H1 (cell line): Measurements from ENCODE around the gene CNGB1. TPM values are rescaled to one million over a fixed set of nuclear protein-coding genes. Genes with fewer than 3 reads are reported as not detected.

Source experiments
- CTCF ChIA-PET: fragments of 300-600 bp; sonication (Branson Sonifier 250); formaldehyde crosslinking; loops from one replicate; lab custom pipeline; 2021; ENCODE audit not compliant: partially characterized antibody; lab: Charles Lee
- POLR2A ChIA-PET: fragments of 300-600 bp; sonication (Branson Sonifier 250); formaldehyde crosslinking; loops from one replicate; lab custom pipeline; 2021; ENCODE audit warnings: inconsistent platforms; ENCODE audit not compliant: partially characterized antibody; lab: Charles Lee
- DNase-seq, 2 experiments: peaks; one replicate each; pipeline versions ENCODE4 v3.0.0 to v3.0.0-alpha.2; 2010 to 2022; ENCODE audit warnings: low spot score in 2 of 2, low read depth in 1 of 2, mixed read lengths in 1 of 2
- FAIRE-seq: peaks from 2 replicates; lab custom pipeline; 2011; peaks lifted over from hg19 to GRCh38; lab: Jason Lieb, UNC
- H2AFZ ChIP-seq: 2 replicates; pipeline ENCODE4 v1.8.1; 2012; ENCODE audit warnings: low read length, inconsistent platforms
- H2AK5ac ChIP-seq: 2 replicates; pipeline ENCODE4 v1.6.1; 2013; ENCODE audit warnings: low read depth, low read length
- H2BK120ac ChIP-seq: replicated peaks from 2 replicates; pipeline ENCODE3; 2013; ENCODE audit warnings: low read depth, low read length, inconsistent platforms
- H2BK12ac ChIP-seq: 2 replicates; pipeline ENCODE4 v1.6.1; 2013; ENCODE audit warnings: low read depth, low read length
- H2BK15ac ChIP-seq: 2 replicates; pipeline ENCODE4 v1.6.1; 2013; ENCODE audit warnings: low read length
- H2BK20ac ChIP-seq: 2 replicates; pipeline ENCODE4 v1.6.1; 2013; ENCODE audit warnings: low read length
- H2BK5ac ChIP-seq: 2 replicates; pipeline ENCODE4 v1.6.1; 2013; ENCODE audit warnings: low read depth, low read length
- H3K14ac ChIP-seq: 2 replicates; pipeline ENCODE4 v1.6.1; 2013; ENCODE audit warnings: inconsistent platforms; ENCODE audit not compliant: insufficient read length
- H3K18ac ChIP-seq: 2 replicates; pipeline ENCODE4 v1.6.1; 2013; ENCODE audit warnings: low read length; ENCODE audit errors: extremely low read depth
- H3K23ac ChIP-seq: 2 replicates; pipeline ENCODE4 v1.6.1; 2013; ENCODE audit warnings: inconsistent platforms; ENCODE audit not compliant: insufficient read length
- H3K23me2 ChIP-seq: 2 replicates; pipeline ENCODE4 v1.6.1; 2013; ENCODE audit warnings: low read depth, low read length
- H3K27ac ChIP-seq: 2 replicates; pipeline ENCODE4 v1.6.1; 2011; ENCODE audit warnings: low read depth, low read length, inconsistent platforms
- H3K27me3 ChIP-seq, 4 experiments: replicated peaks in 1 of 4; 1 replicate in 1 of 4; 2 replicates in 3 of 4; pipeline versions ENCODE4 v1.6.1 to v1.8.1; 2011 to 2013; ENCODE audit warnings: low read length in 3 of 4, mild to moderate bottlenecking in 3 of 4, inconsistent platforms in 2 of 4, mixed read lengths in 2 of 4, moderate library complexity in 1 of 4; ENCODE audit not compliant: control insufficient read depth in 3 of 4, insufficient read depth in 3 of 4; ENCODE audit errors: extremely low read depth in 1 of 4
- H3K36me3 ChIP-seq, 4 experiments: 2 replicates each; pipeline versions ENCODE4 v1.6.1 to v1.8.1; 2011 to 2013; ENCODE audit warnings: mild to moderate bottlenecking in 4 of 4, low read length in 3 of 4, moderate library complexity in 2 of 4, control low read depth in 1 of 4, inconsistent platforms in 1 of 4; ENCODE audit not compliant: insufficient read depth in 4 of 4, control insufficient read depth in 2 of 4
- H3K4ac ChIP-seq: replicated peaks from 2 replicates; pipeline ENCODE3; 2013; ENCODE audit warnings: low read length, low read depth, mixed read lengths, inconsistent platforms; ENCODE audit not compliant: insufficient read length
- H3K4me1 ChIP-seq, 4 experiments: replicated peaks in 1 of 4; 1 replicate in 1 of 4; 2 replicates in 3 of 4; pipeline versions ENCODE4 v1.6.1 to v1.8.1; 2011 to 2013; ENCODE audit warnings: low read length in 3 of 4, inconsistent platforms in 2 of 4, mixed read lengths in 1 of 4; ENCODE audit not compliant: insufficient read depth in 4 of 4, control insufficient read depth in 3 of 4
- H3K4me2 ChIP-seq, 2 experiments: 2 replicates each; pipeline versions ENCODE4 v1.6.1 to v1.8.1; 2011 to 2013; ENCODE audit warnings: low read depth in 2 of 2, low read length in 2 of 2, control low read depth in 1 of 2, inconsistent platforms in 1 of 2, mild to moderate bottlenecking in 1 of 2; ENCODE audit not compliant: insufficient read depth in 1 of 2
- H3K4me3 ChIP-seq, 4 experiments: fragments of 200-600, 300-600 bp in 1 of 4; sonication (generic), shearing (Covaris generic), sonication (Bioruptor Twin) in 1 of 4; 2 replicates each; pipeline versions ENCODE4 v1.5.1 to v1.8.1; 2011 to 2016; ENCODE audit warnings: low read length in 4 of 4, low read depth in 3 of 4, control low read depth in 2 of 4, inconsistent platforms in 2 of 4, mild to moderate bottlenecking in 2 of 4, mixed read lengths in 1 of 4, moderate library complexity in 1 of 4; ENCODE audit not compliant: insufficient read depth in 2 of 4; ENCODE audit errors: extremely low read depth in 1 of 4
- H3K56ac ChIP-seq: replicated peaks from 2 replicates; pipeline ENCODE3; 2013; ENCODE audit warnings: low read depth, mild to moderate bottlenecking, mixed read lengths, low read length, inconsistent platforms; ENCODE audit not compliant: insufficient read length
- H3K79me1 ChIP-seq: 2 replicates; pipeline ENCODE4 v1.6.1; 2013; ENCODE audit warnings: low read depth, low read length, control low read depth
- H3K79me2 ChIP-seq, 2 experiments: 2 replicates each; pipeline versions ENCODE4 v1.6.1 to v1.8.1; 2012 to 2013; ENCODE audit warnings: low read length in 2 of 2, mild to moderate bottlenecking in 2 of 2, inconsistent platforms in 1 of 2; ENCODE audit not compliant: insufficient read depth in 2 of 2, control insufficient read depth in 1 of 2
- H3K9ac ChIP-seq, 4 experiments: replicated peaks in 1 of 4; 1 replicate in 1 of 4; 2 replicates in 3 of 4; pipeline versions ENCODE4 v1.6.1 to v1.8.1; 2011 to 2013; ENCODE audit warnings: low read depth in 3 of 4, low read length in 3 of 4, control low read depth in 2 of 4, mild to moderate bottlenecking in 2 of 4, moderate library complexity in 2 of 4, inconsistent platforms in 1 of 4; ENCODE audit errors: extremely low read depth in 1 of 4
- H3K9me3 ChIP-seq, 2 experiments: 2 replicates each; pipeline versions ENCODE4 v1.6.1 to v1.8.1; 2012 to 2013; ENCODE audit warnings: mild to moderate bottlenecking in 2 of 2, moderate library complexity in 2 of 2, control low read depth in 1 of 2, inconsistent platforms in 1 of 2, low read depth in 1 of 2, low read length in 1 of 2, mixed read lengths in 1 of 2; ENCODE audit not compliant: insufficient read depth in 2 of 2
- H4K20me1 ChIP-seq, 2 experiments: replicated peaks in 1 of 2; 2 replicates each; pipeline versions ENCODE3 to v1.8.1; 2011 to 2013; ENCODE audit warnings: inconsistent platforms in 2 of 2, low read length in 2 of 2, mild to moderate bottlenecking in 1 of 2; ENCODE audit not compliant: insufficient read depth in 2 of 2, control insufficient read depth in 1 of 2
- H4K5ac ChIP-seq: 2 replicates; pipeline ENCODE4 v1.6.1; 2013; ENCODE audit warnings: low read length, low read depth, mixed read lengths, inconsistent platforms; ENCODE audit not compliant: insufficient read length
- H4K8ac ChIP-seq: 2 replicates; pipeline ENCODE4 v1.8.0; 2013; ENCODE audit warnings: mild to moderate bottlenecking, moderate library complexity, low read length, inconsistent platforms; ENCODE audit not compliant: insufficient read depth; ENCODE audit errors: extremely low read depth
- H4K91ac ChIP-seq: replicated peaks from 2 replicates; pipeline ENCODE3; 2013; ENCODE audit warnings: low read length, mixed read lengths, inconsistent platforms; ENCODE audit not compliant: insufficient read length
- ASH2L ChIP-seq: fragments of 200-600, 300-600 bp; sonication (generic); IDR thresholded peaks from one replicate; pipeline ENCODE4 v1.7.1; 2017; ENCODE audit warnings: low read length
- CBX8 ChIP-seq: fragments of 300-800, 300-1000 bp; sonication (generic); IDR thresholded peaks from 2 replicates; pipeline ENCODE4 v1.7.1; 2016; ENCODE audit warnings: low read depth, low read length, borderline replicate concordance
- CHD1 ChIP-seq: IDR thresholded peaks from 2 replicates; pipeline ENCODE4 v1.6.1; 2012; ENCODE audit warnings: low read depth, low read length, improper control_type of control experiment
- CHD2 ChIP-seq: IDR thresholded peaks from 2 replicates; pipeline ENCODE4 v1.6.1; 2012; ENCODE audit warnings: low read length, improper control_type of control experiment
- CTBP2 ChIP-seq: IDR thresholded peaks from 2 replicates; pipeline ENCODE4 v1.7.0; 2011; ENCODE audit warnings: borderline replicate concordance, mild to moderate bottlenecking, moderate library complexity, mixed read lengths, low read length; ENCODE audit not compliant: insufficient read depth, insufficient read length
- EGR1 ChIP-seq: IDR thresholded peaks from 2 replicates; pipeline ENCODE4 v1.6.1; 2011; ENCODE audit warnings: low read depth, low read length, borderline replicate concordance
- EZH2 ChIP-seq: fragments of 200-600 bp; sonication (generic); IDR thresholded peaks from 2 replicates; pipeline ENCODE4 v1.7.1; 2012; ENCODE audit warnings: low read depth, mild to moderate bottlenecking, moderate library complexity, low read length, inconsistent platforms; ENCODE audit not compliant: severe bottlenecking
- KDM1A ChIP-seq: fragments of 200-600, 300-600 bp; sonication (generic); IDR thresholded peaks from 2 replicates; pipeline ENCODE4 v1.7.1; 2016; ENCODE audit warnings: mild to moderate bottlenecking, low read length, borderline replicate concordance
- SIN3A ChIP-seq, 2 experiments: IDR thresholded peaks in 1 of 2; conservative IDR thresholded peaks in 1 of 2; 2 replicates each; pipeline ENCODE4 v1.6.1; 2011 to 2012; ENCODE audit warnings: low read length in 2 of 2, improper control_type of control experiment in 1 of 2, low read depth in 1 of 2, mild to moderate bottlenecking in 1 of 2
- SUZ12 ChIP-seq: fragments of 200-600 bp; sonication (generic); IDR thresholded peaks from 2 replicates; pipeline ENCODE4 v1.6.1; 2012; ENCODE audit warnings: mild to moderate bottlenecking, inconsistent platforms, low read length, moderate library complexity, mixed read lengths
- TCF12 ChIP-seq: IDR thresholded peaks from 2 replicates; pipeline ENCODE4 v1.6.1; 2011; ENCODE audit warnings: low read depth, mild to moderate bottlenecking, low read length
- ZNF274 ChIP-seq: IDR thresholded peaks from 2 replicates; pipeline ENCODE4 v1.7.0; 2012; ENCODE audit warnings: low read length, borderline replicate concordance; ENCODE audit errors: extremely low read depth
- WGBS, 2 experiments: shearing (Covaris generic) in 1 of 2; methylation state at CpG; one replicate each; pipeline versions ENCODE4 v1.1.6 to v1.1.7; 2013 to 2015; ENCODE audit warnings: low lambda C conversion rate in 2 of 2, mixed read lengths in 2 of 2, inconsistent platforms in 1 of 2, low coverage in 1 of 2, missing lambda C conversion rate in 1 of 2; ENCODE audit not compliant: insufficient replicate concordance in 2 of 2, insufficient coverage in 1 of 2, insufficient read length in 1 of 2; ENCODE audit errors: extremely low coverage in 1 of 2, missing lambda C conversion rate in 1 of 2; 5-methylcytosine and 5-hydroxymethylcytosine counted together
- polyA plus RNA-seq, 7 experiments: library from polyadenylated mRNA; depleted of rRNA in 3 of 7; stranded (reverse) in 5 of 7; unstranded in 2 of 7; fragments of >200 nt in 5 of 7; fragments of 200-250 nt in 2 of 7; gene quantifications; 1 replicate in 5 of 7; 2 replicates in 1 of 7; 4 replicates in 1 of 7; pipeline versions ENCODE4 v1.2.1 to v1.2.3, GENCODE V29; 2011 to 2013; ENCODE audit warnings: missing spikeins in 2 of 7, mixed read lengths in 2 of 7
- total RNA-seq: library from RNA; stranded (reverse); fragmentation: NEBNext Ultra II Directional; extraction: Animal tissue kit (Norgen Biotek cat#: 25700); gene quantifications from 2 replicates; pipeline ENCODE4 v1.2.1, GENCODE V29; 2021
- TF ChIP-seq, protein P1 (sequence below): IDR thresholded peaks from 2 replicates; pipeline ENCODE4 v1.6.1; 2012; ENCODE audit warnings: inconsistent platforms

CNGB1 gene
- total and polyA plus RNA-seq, 2 of the 8 experiments (the other 6 are each of a cell fraction or from before 2014, with no cell fraction given) = not detected

DNA sequence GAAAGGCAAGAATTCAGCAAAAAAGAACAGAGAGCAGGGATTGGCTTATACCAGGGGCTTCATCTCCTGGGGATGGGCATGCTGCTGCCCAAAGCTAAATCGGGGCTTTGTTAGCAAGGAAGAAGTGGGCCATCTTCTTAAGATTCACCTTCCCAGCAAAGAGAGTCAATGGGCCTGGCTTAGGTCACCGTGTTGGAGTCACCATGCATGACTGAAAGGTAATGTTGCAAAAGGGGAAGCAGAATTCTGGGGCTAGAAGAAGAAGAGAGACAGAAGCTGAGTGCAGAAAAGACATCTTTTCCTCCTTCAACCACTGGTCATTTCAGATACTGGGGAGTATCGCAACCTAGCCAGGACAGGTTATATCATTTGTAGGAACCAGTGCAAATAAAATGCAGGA, 92.3 kb downstream of the CNGB1 start:
- no peak overlapping the region for H2BK20ac ChIP-seq
- H3K4me1 ChIP-seq = peaks cover 0 to 6% (median 3%) of the 10 kb centered on the region in 4 experiments; a peak in 3 of 7 replicates
- no peak overlapping the region for H3K56ac ChIP-seq
- ChIA-PET CTCF (interaction anchor here (0.6 to 2.1 kb wide), 9 partner anchors 12 to 243 kb away, joined by 3 to 6 read pairs (median 3); no protein-coding TSS in a partner anchor), POLR2A (no interaction called here)
- H3K4me3 ChIP-seq = no peak overlapping the region
- no peak overlapping the region for H3K23ac ChIP-seq
- no peak overlapping the region for H4K5ac ChIP-seq
- H3K4me2 ChIP-seq = no peak overlapping the region
- WGBS, 2 experiments = 85% methylated on average over 3 of the region's 3 CpGs; no CpG with 5 or more reads in 1 of the 2 experiments
- H3K9ac ChIP-seq = no peak overlapping the region
- H2AK5ac ChIP-seq = no peak overlapping the region
- no peak overlapping the region for H2BK120ac ChIP-seq
- no peak overlapping the region for H4K8ac ChIP-seq
- no peaks in the 10 kb centered on the region for H3K79me1 ChIP-seq
- no peaks in the 10 kb centered on the region; a peak in 1 of 7 replicates for H3K27me3 ChIP-seq
- H4K20me1 ChIP-seq = no peaks in the 10 kb centered on the region
- DNase-seq = no peak
- H2BK5ac ChIP-seq = no peak overlapping the region
- no peaks in the 10 kb centered on the region; a peak in 1 of 4 replicates for H3K9me3 ChIP-seq
- no peaks in the 10 kb centered on the region for H3K36me3 ChIP-seq
- H3K23me2 ChIP-seq = no peaks in the 10 kb centered on the region; the same call in 1 of the 2 replicates
- TF ChIP-seq SUZ12 (no peak), ZNF274 (no peak), EGR1 (no peak), TCF12 (no peak), CTBP2 (no peak), CBX8 (no peak), EZH2 (no peak), KDM1A (no peak), ASH2L (no peak), SIN3A (conservative IDR thresholded peaks at IDR 0.05 in 1 of 2, IDR thresholded peaks at IDR 0.05 in 1 of 2; ENCODE audit: low read depth in 1 of 2, low read length in 2 of 2) (no peak), CHD1 (no peak), CHD2 (no peak)
- TF ChIP-seq, protein P1, sequence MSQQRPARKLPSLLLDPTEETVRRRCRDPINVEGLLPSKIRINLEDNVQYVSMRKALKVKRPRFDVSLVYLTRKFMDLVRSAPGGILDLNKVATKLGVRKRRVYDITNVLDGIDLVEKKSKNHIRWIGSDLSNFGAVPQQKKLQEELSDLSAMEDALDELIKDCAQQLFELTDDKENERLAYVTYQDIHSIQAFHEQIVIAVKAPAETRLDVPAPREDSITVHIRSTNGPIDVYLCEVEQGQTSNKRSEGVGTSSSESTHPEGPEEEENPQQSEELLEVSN = no peak
- TF ChIP-seq, all 59 proteins: peak for 0
- Histone ChIP-seq H4K91ac (no peak overlapping the region), H3K79me2 (no peaks in the 10 kb centered on the region), H2BK12ac (no peak overlapping the region), H2BK15ac (no peak overlapping the region), H2AFZ (no peak overlapping the region; the same call in 1 of the 2 replicates), H3K4ac (no peak overlapping the region), H3K27ac (no peak overlapping the region), H3K18ac (no peak overlapping the region), H3K14ac (no peak overlapping the region)
- FAIRE-seq = no peak
